H1 (cell line): Measurements from ENCODE around the gene VWF. TPM values are rescaled to one million over a fixed set of nuclear protein-coding genes. Genes with fewer than 3 reads are reported as not detected.

Experiments
- ATF2 ChIP-seq: IDR thresholded peaks from 2 replicates; pipeline ENCODE4 v1.6.1; 2012; ENCODE audit warnings: low read length, inconsistent platforms
- CBX8 ChIP-seq: fragments of 300-800, 300-1000 bp; sonication (generic); IDR thresholded peaks from 2 replicates; pipeline ENCODE4 v1.7.1; 2016; ENCODE audit warnings: low read depth, low read length, borderline replicate concordance
- HDAC2 ChIP-seq, 2 experiments: fragments of 300-600 bp in 1 of 2; sonication (generic) in 1 of 2; IDR thresholded peaks; 2 replicates each; pipeline ENCODE4 v1.6.1; 2011 to 2012; ENCODE audit warnings: low read depth in 2 of 2, low read length in 2 of 2, mild to moderate bottlenecking in 2 of 2, moderate library complexity in 2 of 2, borderline replicate concordance in 1 of 2, inconsistent platforms in 1 of 2
- KDM5A ChIP-seq: fragments of 200-600 bp; IDR thresholded peaks from 2 replicates; pipeline ENCODE4 v1.7.1; 2012; ENCODE audit warnings: mild to moderate bottlenecking, low read length, inconsistent platforms, mixed read lengths
- NRF1 ChIP-seq: IDR thresholded peaks from 2 replicates; pipeline ENCODE4 v1.6.1; 2011; ENCODE audit warnings: mild to moderate bottlenecking, low read depth, low read length, improper control_type of control experiment
- POLR2A ChIP-seq, 2 experiments: IDR thresholded peaks; 1 replicate in 1 of 2; 2 replicates in 1 of 2; pipeline ENCODE4 v1.6.1; 2011; ENCODE audit warnings: low read depth in 2 of 2, low read length in 2 of 2, mild to moderate bottlenecking in 2 of 2; ENCODE audit errors: control extremely low read depth in 1 of 2
- RBBP5 ChIP-seq: IDR thresholded peaks from 2 replicates; pipeline ENCODE4 v1.7.1; 2012; ENCODE audit warnings: low read depth, mild to moderate bottlenecking, inconsistent platforms, low read length, moderate library complexity, borderline replicate concordance
- RNF2 ChIP-seq: fragments of 200-900, 300-1000 bp; sonication (generic); IDR thresholded peaks from 2 replicates; pipeline ENCODE4 v1.7.1; 2016; ENCODE audit warnings: borderline replicate concordance, low read depth, mild to moderate bottlenecking, antibody characterized with exemption, low read length; ENCODE audit not compliant: poor library complexity, severe bottlenecking; ENCODE audit errors: missing control alignments
- SRF ChIP-seq: IDR thresholded peaks from 2 replicates; pipeline ENCODE4 v1.6.1; 2011; ENCODE audit warnings: mild to moderate bottlenecking, low read depth, low read length, moderate library complexity
- polyA plus RNA-seq, 7 experiments: library from polyadenylated mRNA; depleted of rRNA in 3 of 7; stranded (reverse) in 5 of 7; unstranded in 2 of 7; fragments of >200 nt in 5 of 7; fragments of 200-250 nt in 2 of 7; gene quantifications; 1 replicate in 5 of 7; 2 replicates in 1 of 7; 4 replicates in 1 of 7; pipeline versions ENCODE4 v1.2.1 to v1.2.3, GENCODE V29; 2011 to 2013; ENCODE audit warnings: missing spikeins in 2 of 7, mixed read lengths in 2 of 7
- total RNA-seq: library from RNA; stranded (reverse); fragmentation: NEBNext Ultra II Directional; extraction: Animal tissue kit (Norgen Biotek cat#: 25700); gene quantifications from 2 replicates; pipeline ENCODE4 v1.2.1, GENCODE V29; 2021
- TF ChIP-seq, protein P1 (sequence below): fragments of 300-600 bp; sonication (generic); IDR thresholded peaks from 2 replicates; pipeline ENCODE4 v1.7.1; 2012; ENCODE audit warnings: low read length, moderate library complexity, mild to moderate bottlenecking, inconsistent platforms; ENCODE audit not compliant: insufficient replicate concordance

The VWF gene
- total and polyA plus RNA-seq, 2 of the 8 experiments (the other 6 are each of a cell fraction or from before 2014, with no cell fraction given), result 0.39 to 0.60 TPM

GRCh38 chr12:5963515-5963914 lies 161.0 kb downstream of the VWF start (continued):
- TF ChIP-seq, protein P1, sequence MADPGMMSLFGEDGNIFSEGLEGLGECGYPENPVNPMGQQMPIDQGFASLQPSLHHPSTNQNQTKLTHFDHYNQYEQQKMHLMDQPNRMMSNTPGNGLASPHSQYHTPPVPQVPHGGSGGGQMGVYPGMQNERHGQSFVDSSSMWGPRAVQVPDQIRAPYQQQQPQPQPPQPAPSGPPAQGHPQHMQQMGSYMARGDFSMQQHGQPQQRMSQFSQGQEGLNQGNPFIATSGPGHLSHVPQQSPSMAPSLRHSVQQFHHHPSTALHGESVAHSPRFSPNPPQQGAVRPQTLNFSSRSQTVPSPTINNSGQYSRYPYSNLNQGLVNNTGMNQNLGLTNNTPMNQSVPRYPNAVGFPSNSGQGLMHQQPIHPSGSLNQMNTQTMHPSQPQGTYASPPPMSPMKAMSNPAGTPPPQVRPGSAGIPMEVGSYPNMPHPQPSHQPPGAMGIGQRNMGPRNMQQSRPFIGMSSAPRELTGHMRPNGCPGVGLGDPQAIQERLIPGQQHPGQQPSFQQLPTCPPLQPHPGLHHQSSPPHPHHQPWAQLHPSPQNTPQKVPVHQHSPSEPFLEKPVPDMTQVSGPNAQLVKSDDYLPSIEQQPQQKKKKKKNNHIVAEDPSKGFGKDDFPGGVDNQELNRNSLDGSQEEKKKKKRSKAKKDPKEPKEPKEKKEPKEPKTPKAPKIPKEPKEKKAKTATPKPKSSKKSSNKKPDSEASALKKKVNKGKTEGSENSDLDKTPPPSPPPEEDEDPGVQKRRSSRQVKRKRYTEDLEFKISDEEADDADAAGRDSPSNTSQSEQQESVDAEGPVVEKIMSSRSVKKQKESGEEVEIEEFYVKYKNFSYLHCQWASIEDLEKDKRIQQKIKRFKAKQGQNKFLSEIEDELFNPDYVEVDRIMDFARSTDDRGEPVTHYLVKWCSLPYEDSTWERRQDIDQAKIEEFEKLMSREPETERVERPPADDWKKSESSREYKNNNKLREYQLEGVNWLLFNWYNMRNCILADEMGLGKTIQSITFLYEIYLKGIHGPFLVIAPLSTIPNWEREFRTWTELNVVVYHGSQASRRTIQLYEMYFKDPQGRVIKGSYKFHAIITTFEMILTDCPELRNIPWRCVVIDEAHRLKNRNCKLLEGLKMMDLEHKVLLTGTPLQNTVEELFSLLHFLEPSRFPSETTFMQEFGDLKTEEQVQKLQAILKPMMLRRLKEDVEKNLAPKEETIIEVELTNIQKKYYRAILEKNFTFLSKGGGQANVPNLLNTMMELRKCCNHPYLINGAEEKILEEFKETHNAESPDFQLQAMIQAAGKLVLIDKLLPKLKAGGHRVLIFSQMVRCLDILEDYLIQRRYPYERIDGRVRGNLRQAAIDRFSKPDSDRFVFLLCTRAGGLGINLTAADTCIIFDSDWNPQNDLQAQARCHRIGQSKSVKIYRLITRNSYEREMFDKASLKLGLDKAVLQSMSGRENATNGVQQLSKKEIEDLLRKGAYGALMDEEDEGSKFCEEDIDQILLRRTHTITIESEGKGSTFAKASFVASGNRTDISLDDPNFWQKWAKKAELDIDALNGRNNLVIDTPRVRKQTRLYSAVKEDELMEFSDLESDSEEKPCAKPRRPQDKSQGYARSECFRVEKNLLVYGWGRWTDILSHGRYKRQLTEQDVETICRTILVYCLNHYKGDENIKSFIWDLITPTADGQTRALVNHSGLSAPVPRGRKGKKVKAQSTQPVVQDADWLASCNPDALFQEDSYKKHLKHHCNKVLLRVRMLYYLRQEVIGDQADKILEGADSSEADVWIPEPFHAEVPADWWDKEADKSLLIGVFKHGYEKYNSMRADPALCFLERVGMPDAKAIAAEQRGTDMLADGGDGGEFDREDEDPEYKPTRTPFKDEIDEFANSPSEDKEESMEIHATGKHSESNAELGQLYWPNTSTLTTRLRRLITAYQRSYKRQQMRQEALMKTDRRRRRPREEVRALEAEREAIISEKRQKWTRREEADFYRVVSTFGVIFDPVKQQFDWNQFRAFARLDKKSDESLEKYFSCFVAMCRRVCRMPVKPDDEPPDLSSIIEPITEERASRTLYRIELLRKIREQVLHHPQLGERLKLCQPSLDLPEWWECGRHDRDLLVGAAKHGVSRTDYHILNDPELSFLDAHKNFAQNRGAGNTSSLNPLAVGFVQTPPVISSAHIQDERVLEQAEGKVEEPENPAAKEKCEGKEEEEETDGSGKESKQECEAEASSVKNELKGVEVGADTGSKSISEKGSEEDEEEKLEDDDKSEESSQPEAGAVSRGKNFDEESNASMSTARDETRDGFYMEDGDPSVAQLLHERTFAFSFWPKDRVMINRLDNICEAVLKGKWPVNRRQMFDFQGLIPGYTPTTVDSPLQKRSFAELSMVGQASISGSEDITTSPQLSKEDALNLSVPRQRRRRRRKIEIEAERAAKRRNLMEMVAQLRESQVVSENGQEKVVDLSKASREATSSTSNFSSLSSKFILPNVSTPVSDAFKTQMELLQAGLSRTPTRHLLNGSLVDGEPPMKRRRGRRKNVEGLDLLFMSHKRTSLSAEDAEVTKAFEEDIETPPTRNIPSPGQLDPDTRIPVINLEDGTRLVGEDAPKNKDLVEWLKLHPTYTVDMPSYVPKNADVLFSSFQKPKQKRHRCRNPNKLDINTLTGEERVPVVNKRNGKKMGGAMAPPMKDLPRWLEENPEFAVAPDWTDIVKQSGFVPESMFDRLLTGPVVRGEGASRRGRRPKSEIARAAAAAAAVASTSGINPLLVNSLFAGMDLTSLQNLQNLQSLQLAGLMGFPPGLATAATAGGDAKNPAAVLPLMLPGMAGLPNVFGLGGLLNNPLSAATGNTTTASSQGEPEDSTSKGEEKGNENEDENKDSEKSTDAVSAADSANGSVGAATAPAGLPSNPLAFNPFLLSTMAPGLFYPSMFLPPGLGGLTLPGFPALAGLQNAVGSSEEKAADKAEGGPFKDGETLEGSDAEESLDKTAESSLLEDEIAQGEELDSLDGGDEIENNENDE, result no peak
- TF ChIP-seq ATF2 (no peak), CBX8 (no peak), HDAC2 (IDR thresholded peaks at IDR 0.05; ENCODE audit: borderline replicate concordance in 1 of 2, low read depth in 2 of 2, low read length in 2 of 2) (no peak), RBBP5 (no peak), RNF2 (no peak), SRF (no peak), POLR2A (IDR thresholded peaks at IDR 0.05; ENCODE audit: control extremely low read depth in 1 of 2, low read depth in 2 of 2, low read length in 2 of 2) (no peak), KDM5A (no peak), NRF1 (no peak)
